Activated T-cell treated with anti-CD3 and anti-CD28 coated beads, Interleukin-2, amount 50 U/mL, for 1 hour (primary cell): Measurements from ENCODE around the gene ZIC1.

Experiments used
- DNase-seq: peaks from one replicate; pipeline ENCODE4 v3.0.0-alpha.2; 2020

ZIC1 gene

DNA sequence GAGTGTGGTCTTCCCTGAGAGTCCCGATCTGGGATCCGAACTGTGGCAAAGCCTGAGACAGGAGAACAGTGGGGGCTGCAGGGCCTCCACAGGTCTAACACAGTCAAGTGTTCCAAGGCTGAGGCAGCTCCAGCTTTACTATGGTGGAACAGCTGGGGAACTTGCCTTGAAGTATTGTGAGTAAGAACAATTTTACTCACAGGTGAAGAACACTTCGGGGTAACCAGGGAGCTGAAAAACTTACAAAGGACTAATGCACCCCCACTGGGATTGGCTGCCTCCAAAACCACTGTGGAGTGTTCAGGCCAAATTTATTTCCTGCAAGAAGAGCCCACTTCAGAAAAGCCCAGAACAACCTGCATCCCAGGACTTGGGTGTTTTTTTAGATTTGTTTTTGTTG, 28.2 kb upstream of the ZIC1 start:
- no peak for DNase-seq

DNA sequence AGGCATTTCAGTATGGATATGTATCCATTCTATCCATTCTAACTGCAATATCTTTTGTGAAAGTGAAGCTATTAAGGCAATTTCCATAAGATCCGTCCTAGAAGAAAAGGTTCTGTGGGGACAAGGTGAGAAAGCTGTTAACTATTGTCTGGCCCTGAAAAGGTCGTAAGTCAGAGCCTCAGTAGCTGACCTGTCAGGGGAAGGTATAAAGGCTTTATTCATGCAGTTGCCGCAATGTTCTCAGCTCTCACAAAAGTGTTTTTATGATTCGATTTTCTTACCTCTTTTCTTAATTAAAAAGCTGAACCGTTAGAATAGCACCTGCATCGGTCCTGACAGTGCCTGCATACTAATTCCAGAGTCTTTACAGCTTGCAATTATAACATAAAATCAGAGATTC, 27.6 kb upstream of the ZIC1 start:
- DNase-seq: no peak

DNA sequence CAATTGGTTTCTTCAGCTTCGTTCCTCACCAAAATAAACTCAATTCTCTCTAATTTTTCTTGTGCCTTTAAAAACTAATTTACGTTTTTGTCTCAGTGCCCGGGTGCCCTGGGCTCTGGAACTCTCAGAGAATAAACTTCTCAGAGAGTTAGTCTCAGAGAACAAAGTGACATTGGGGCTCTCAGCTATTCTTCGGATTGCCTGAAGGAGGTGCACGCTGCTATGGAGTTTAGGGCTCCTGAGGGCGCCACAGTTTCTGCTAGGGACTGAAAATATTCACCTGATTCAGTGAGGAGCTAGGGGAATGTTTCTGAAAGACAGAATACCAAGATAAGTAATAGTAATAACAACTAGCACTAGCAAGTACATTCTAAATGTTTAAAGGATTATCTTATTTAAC, 25.5 kb upstream of the ZIC1 start:
- no peak for DNase-seq

DNA sequence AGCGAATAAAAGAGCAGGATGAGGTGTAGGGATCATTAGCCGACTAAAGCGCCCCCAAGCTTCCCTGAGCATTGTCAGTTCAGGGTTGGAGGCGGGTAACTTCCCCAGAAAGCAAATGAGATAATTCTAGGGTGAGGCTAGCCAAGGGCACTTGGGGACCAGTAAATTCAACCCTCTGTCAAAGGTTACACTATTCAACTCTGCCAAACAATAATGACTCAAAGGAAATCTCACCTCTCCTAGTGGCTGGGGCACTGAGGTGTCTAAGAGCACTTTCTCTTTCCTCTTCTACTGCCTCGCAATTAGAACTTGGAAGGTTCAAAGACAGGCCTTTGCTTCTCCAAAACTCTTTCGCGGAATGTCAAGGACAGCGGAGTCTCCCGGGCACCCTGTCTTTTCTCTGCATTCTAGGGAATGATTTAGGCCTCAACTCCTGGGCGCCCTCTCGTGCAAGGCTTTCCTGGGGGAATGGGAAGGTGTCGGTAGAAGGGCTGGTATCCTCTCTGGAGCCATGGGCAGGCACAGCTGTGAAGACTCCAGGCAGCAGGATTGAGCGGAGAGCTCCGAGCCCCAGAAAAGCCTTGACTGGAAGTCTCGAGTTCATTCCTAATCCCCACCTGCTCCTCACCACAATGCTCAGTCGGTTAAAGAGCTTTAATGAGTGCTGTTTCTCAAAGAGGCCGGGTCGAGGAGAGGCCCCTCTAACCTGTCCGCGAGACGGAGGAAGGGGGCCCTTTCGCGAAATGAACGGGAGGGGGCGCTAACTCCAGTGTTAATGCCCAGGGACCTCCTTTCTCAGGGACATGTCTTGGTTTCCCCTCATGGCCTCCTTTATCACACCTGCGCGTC, 24.7 kb upstream of the ZIC1 start:
- DNase-seq: no peak

DNA sequence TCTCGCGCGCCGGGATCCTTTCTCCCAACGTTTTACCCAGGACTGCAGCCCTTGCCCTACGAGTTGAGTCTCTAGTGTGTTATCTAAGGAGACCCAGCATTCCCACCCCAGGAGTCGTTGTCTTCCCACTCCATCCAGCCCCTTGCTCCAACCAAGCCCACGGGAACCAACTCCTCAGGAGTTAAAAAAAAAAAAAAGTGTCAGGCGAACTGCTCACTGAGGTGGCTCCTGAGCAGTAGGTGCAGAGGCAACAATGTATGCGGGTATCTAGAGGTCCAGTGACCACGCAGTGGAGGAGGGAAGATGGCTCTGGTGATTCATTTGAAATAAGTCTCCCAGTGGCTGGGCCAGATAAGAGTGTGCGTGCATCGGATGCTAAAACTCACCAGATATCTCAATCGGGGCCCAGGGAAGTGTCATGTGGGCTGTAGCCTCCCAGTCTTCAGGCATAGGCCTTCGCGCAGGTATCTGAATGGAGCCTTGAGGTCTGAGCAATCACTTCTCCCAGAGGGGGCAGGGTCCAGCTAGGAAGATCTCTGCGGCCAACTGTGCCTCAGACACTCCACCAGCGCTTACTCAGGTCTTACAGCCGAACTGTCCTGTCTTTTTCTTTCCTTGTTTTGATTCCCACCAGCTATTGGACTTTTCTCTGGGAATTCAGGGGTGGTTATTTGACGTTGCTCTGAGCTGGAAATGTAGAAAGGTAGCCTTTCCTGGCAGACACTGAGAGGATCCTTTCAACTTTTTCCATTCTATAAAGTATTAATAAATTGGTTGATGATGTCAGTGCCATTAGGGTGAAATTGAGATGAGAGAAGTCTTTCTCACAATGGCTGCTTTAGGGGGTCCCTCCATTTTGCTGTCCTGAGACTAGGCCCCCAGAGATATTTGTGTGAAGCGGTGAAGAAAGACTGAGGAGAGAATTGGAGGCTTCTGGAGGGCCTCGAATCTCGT, 23.8 kb upstream of the ZIC1 start:
- DNase-seq: no peak

DNA sequence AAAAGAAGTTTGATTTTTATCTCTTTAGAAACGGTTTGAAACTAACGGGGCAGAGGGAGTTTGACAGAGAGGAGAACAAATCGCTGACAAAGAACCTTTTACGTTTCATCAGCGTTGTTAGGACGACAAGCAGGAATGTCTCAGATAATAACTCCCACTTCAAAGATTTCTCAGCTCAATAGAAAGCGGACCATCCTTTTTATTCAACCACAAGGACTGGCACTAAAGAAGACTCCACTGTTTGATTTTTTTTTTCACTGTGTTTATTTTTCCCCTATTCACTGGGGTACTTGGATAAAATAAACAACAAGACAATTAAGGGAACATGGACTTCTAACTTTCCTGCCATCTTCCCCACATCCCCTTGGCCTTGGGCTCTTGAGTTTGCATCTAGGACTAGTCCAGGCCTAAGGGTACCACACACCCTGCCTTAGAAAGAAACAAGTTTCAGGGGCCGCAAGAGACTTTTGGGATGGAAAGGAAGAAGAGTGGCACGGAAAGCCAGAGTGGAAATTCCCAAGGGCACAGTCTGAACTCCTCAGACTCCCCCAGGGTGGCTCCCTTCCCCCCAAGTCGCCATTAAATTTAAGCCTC, 21.8 kb upstream of the ZIC1 start:
- no peak for DNase-seq

DNA sequence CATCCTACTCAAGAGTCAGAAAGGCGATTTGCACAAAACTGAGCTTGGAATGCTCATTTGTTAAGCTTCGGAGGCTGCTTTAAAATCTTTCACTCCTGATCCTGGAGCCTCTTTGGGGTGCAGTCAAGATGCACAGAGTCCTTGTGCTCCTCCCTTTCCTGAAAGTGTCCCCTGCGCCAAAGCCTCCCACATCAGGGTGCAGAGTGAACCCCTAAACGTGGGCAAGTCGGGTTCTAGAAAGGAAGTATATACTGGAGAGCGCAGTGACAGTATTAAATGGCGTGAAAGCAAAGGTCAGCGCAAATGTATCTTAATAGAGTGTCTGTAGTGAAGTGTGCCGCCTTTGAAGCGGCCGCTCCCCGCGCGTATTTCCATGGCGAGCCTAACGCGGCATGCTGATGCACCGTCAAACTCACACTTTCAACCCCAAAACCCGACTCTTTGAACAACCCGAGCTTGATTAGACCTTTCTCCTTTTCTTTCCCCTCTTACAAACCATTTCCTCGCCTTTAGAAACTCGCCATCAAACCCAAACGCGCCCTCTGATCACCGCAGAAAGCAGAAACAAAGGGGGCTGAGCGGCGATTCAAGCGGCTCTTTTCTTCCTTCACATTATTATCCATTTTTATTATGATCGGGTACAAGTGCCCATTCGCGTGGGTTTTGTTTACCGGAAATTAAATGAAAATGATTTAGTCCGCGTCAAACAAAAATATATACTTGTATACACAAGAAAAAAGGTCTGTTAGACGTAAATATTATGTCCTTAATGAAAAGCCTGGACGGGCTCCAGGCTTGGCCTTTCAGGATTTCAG, 21.1 kb upstream of the ZIC1 start:
- no peak for DNase-seq

DNA sequence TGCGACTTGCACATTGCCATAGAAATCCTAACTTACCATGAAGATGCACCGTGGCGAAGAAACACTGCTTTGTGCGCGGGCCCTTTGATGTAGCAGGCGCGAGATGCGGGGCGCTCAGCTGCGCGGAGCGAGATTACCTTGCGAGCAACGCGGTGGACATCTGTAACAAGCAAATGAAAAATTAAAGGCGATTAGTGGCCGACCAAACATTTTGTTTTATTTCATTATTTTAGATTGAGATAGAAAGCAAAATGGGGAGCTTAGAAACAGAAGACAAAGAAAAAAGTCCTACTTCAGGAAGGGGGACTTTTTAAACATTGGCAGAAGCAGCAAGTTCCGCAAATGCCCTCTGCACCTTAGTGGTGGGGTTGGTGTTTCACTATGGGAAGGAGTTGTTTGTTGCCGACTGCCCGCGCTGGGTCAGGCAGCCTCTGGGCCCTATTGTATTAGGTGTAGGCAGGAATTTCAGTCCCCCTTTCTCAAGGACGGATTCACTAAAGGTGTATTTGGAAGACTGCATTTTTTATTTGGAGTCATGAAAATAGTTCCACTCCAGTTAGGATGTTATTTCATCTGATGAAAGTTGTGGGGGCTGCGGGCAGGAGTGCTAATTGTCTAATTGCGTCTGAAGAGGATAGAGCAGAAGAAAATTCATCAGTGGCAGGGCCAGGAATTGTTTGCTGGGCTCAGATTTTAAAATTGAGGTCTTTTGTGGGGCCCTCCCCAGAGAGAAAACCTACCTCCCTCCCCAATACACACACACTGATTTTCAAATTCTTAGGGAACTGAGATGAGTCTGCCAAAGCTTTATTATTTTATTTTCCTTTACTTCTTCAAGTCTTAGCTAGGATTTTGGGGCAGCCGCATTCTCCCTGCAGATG, 20.2 kb upstream of the ZIC1 start:
- no peak for DNase-seq

DNA sequence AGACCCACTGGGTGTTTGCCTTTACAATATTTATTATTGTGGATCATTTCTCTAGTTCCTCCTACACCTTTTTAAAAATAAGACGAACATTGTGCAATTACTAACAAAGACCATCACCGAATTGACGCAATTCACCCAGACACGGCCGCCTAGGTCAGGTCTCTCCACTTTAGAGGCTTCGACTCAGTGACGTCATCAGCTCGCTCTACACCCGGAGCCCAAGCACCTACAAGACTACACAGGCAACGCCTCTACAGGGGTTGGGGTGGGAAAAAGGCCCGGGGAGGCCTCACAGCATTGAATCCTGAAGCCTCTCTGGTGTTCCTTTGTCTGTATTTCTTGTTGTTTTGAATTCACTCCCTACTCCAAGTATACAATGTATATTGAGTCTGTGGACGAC, 19.4 kb upstream of the ZIC1 start:
- DNase-seq: no peak

DNA sequence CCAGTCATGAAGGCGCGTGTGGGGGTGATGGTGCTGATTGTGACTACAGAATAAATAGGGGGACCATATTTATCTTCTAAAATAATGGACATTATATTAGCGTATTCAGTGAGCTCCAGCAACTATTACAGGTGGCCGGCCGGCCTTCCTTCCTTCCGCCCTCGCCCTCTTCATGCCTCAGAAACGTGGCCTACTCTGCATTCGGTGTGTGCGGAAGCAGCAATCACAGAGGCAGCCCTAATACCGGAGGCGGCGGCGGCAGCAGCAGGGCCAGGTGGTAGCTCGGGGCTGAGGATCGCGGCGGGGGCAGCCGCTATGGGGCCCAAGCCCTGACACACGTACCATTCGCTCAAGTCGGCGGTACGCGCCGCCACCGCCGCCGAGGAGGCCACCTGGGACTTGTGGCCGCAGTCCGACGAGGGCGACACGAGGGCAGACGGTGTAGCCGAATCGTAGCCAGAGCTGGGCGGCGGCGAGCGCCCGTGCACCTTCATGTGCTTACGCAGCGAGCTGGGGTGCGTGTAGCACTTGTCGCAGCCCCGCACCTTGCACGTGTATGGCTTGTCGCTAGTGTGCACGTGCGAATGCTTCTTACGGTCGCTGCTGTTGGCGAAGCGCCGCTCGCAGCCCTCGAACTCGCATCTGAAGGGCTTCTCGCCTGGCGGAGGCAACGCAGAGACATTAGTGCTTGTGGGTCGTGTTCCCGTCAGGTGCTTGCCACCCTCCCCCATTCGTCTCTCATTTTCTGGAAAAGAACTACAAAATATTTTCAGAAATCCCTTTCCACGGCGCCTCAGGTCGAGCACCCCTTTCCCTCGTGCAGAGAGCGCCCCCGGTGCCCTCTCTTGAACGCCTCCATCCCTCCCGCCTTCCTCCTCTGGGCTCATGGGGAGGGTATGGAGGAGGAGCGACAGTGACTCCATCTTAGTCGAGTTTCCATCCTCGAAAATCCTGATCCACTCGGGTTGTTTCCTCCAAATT, 18.3 kb upstream of the ZIC1 start:
- DNase-seq: no peak

DNA sequence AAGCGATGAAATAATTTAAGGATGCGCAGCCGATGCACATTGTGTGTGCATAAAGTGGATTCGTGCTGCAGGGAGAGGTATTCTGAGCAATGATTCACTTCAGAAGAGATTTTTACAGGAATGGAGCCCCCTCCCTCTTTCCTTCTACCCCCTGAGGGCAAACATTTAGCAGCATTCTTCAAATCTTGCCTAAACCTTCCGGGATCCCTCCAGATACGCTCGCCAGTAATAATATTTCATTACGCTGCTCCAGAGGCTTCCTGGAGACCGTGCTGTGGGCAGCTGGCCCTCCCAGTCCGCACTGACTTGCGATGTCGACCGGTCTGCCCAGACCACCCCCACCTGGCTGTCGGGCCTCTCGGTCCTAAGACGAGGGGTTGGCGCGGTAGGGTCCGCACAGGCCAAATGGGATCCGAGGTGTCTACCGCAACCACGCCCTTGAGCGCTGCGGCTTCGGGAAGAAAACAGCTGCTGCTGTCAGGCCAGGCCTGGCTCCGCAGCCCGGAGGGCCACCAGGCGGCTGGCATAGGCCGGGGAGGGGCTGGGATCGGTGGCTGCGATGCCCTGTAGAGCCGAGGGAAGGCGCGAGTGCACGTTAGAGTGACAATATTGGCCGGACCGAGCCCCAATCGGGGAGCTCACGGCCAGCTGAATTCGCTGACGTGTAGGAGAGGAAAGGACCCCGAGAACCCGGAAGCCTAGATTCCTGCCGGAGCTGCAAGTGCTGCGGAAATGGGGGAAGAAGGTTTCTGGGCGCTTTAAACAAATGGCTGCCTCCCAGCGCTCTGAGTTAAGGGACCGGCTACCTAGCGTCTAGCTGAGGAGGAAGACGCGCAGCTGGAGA, 17.2 kb upstream of the ZIC1 start:
- DNase-seq: no peak

DNA sequence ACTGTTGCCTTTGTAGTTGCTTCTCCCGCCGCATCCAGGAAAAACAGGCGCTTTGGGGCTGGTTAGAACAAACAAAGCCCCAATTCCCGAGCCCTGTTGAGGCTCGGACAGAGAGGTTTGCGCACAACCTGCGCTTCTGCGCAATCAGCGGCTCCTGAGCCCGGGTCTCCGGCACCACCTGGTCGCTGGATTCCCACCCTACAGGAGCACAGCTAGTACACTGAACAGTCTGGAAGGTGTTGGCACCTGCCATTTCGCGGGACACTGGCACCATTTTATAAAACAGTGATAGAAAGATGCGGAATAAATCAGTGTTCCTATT, 16.6 kb upstream of the ZIC1 start:
- DNase-seq: no peak

DNA sequence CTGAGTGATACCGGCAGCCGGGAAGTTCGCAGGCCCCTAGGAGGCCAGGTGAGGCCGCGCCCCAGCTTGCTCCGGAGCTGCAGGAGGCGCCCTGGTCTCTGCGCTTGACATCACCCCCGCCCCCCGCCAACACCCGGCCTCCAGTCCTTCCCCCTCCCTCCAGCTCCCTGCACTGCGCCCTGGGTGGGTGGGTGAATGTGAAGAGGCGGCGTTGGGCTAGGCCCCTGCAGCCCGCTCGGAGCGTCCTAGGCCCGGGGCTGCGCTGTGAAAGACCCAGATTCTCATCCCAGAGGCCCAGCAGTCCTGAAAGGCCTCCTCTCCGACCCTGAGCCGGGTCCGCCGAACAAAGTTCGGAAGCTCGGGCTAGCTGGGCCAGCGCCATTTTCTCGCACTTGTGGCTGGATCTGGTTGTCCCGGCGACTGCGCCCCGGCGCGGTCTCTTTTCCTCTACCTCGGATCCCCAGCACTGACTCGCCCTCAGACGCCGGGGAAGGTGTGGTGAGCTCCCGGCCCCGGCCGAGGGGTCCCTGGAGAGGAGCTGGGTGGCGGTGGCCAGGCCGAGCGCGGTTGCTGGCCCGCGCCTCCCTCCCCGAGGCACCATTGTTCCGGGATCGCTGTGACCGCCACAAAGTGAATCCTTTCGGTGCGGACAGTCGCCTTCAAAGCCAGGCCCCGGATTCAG, 15.8 kb upstream of the ZIC1 start:
- DNase-seq: no peak

DNA sequence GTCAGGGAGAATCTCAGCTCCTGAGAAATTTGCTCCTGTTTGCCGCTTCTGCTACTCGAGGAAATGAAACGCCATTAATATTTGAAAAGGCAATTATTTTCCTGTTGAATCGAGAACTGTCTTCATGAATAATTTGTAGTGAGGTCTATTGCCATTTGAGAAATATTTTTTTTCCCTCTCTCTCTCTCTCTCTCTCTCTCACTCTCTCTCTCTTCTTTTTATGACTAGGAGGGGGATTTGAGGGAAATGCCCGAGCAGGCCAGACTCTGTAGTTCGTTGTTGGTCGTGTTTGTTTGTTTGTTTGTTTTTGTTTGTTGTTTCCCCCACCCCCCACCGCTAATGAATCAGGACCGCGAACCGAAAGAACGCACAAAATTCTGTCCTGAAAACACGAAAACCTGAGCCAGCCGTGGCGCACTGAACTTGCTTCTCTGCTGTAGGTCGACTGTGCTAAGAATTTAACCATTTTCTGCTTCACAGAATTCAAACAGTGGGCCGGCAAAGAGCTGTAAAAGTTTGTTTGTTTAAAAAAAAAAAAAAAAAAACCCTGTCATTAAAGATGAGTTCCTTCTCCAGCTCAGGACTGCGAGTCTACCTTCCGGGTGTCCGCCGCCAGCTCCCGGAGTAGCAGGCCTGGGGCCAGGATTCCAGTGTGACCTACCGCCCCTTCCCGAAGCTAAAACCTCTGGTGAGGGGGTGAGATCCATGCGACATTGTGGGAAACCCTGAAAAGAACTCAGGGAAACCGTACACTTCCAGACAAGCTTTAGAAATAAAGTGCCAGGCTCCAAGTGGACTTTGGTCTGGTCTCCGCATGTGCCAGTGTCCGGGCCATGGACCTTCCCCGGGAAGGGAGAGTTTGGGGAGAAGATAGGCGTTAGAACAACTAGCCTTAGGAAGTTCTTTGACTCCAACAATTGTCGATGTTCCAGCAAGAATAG, 15.0 kb upstream of the ZIC1 start:
- no peak for DNase-seq

DNA sequence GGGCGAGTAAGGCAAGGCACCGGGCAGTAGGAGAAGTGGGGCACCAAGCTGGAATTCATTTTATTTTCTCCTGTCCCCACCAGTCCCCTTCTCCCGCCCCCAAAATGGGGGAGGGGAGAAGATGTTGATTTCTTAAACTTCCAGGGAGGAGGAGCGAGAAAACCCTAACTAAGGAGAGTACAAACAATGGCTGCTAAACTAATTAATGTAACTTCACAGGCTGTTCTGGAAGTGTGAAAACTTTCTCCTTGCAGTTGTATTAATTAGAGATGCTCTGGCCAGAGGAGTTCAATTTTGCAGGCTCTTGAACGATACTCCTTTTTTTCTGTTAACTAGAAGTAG, 14.3 kb upstream of the ZIC1 start:
- DNase-seq: no peak

DNA sequence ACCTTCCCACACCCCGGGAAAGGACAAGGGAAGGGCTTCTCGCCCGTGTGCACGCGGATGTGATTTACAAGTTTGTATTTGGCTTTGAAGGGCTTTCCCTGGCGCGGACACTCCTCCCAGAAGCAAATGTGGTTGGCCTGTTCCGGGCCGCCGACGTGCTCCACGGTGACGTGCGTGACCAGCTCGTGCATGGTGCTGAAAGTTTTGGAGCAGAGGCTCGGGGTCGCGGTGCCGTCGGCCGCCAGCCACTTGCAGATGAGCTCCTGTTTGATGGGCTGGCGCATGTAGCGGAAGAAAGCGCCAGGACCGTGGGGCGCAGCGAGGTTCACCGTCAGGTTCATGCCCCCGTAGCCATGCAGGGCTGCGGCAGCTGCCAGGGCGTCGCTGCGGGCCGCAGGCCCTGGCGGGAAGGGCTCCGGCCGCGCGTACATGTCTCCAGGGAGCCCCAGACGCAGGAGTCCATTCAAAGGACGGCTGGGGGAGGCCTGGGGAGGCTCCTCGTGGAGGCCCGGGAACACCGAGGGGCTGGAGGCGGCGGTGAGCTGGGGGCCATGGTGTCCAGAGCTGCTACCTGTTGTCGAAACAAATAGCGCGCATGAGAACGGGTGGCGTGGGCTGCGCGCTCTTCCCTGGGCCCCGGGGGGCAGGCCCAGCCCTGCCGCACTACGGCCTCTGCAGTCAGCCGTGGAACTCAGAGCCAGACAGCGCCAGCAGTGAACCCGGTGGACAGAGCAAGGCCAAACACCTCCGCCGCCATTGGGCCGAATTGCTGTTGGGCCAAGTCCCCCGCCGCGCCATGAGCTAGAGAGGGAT, 13.1 kb upstream of the ZIC1 start:
- DNase-seq: no peak

DNA sequence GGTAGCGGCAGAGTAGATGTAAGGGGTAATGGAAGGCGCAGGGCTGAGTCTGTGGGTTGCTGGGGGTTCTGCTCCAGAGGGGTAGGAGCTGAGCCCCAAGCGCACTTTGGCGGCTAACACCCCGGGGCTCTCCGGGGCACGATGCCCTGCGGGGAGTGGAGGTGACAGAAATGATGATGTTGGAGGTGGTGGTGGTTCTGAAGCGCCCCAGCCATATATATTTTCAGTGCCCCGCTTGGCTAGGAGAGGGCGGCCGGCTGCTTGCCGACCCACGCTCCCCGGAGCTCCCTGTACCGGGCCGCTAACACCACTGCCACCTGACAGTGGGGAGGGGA, 12.5 kb upstream of the ZIC1 start:
- DNase-seq: no peak
